Subcutaneous abdominal adipose tissue (tissue), 5 donors: ENCODE measurements around the gene GTF3A.

Experiments used
- H3K27ac ChIP-seq: one replicate; pipeline ENCODE4 v1.7.0; 2013; ENCODE audit warnings: low read depth, mild to moderate bottlenecking, inconsistent platforms, low read length, moderate library complexity
- H3K27me3 ChIP-seq, 5 donors: one replicate each; pipeline ENCODE4 v1.7.0; 2013; ENCODE audit warnings: low read length in 5 of 5, inconsistent platforms in 1 of 5; ENCODE audit not compliant: control insufficient read depth in 5 of 5, insufficient read depth in 4 of 5
- H3K36me3 ChIP-seq, 5 donors: one replicate each; pipeline ENCODE4 v1.7.0; 2013; ENCODE audit warnings: low read length in 5 of 5; ENCODE audit not compliant: control insufficient read depth in 5 of 5, insufficient read depth in 5 of 5
- H3K4me1 ChIP-seq, 5 donors: one replicate each; pipeline ENCODE4 v1.7.0; 2013; ENCODE audit warnings: low read length in 5 of 5, mild to moderate bottlenecking in 3 of 5, moderate library complexity in 1 of 5; ENCODE audit not compliant: control insufficient read depth in 5 of 5, insufficient read depth in 5 of 5
- H3K4me3 ChIP-seq, 5 donors: one replicate each; pipeline ENCODE4 v1.7.0; 2013; ENCODE audit warnings: low read length in 5 of 5, low read depth in 1 of 5
- H3K9ac ChIP-seq, 5 donors: one replicate each; pipeline ENCODE4 v1.7.0; 2013; ENCODE audit warnings: low read length in 5 of 5, mild to moderate bottlenecking in 4 of 5, moderate library complexity in 3 of 5
- H3K9me3 ChIP-seq, 5 donors: one replicate each; pipeline ENCODE4 v1.7.0; 2013; ENCODE audit warnings: low read length in 5 of 5; ENCODE audit not compliant: control insufficient read depth in 5 of 5
- donor health status: healthy.
- donor health status: healthy.
- donor health status: healthy.
- donor health status: healthy.
- donor health status: healthy.

GTF3A gene

DNA sequence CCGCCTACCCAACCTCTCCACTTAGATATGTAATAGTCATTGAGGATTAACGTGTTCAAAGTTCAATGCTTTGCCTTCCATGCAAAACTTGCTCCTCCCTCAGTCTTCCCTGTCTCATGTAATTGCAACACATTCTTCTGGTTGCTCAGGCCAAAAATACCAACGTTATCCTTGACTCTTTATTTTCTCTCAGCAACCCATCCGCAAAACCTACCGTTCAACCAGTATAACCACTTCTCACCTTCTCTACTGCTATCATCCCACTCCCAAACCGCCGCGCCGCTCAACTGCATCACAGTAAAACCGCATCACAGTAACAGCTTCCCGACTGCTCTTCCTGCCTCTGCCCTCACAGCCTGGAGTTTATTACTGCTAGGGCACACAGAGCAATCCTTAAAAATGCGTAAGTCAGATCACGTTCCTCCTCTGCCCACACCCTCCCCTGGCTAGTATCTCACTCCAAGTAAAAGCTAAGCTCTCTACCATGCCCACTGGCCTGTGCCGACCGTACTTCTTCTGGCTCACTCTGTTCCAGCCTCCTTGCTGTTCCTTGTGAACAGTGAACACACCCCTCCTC lies 17.7 kb downstream of the GTF3A start:
- Histone ChIP-seq H3K4me3 (no peak overlapping the region), H3K9ac (no peak overlapping the region), H3K27me3 (no peaks in the 10 kb centered on the region), H3K4me1 (peaks cover 0 to 18% (median 15%) of the 10 kb centered on the region in 5 donors), H3K36me3 (peaks cover 4 to 36% (median 29%) of the 10 kb centered on the region in 5 donors), H3K27ac (no peak overlapping the region), H3K9me3 (no peaks in the 10 kb centered on the region)

DNA sequence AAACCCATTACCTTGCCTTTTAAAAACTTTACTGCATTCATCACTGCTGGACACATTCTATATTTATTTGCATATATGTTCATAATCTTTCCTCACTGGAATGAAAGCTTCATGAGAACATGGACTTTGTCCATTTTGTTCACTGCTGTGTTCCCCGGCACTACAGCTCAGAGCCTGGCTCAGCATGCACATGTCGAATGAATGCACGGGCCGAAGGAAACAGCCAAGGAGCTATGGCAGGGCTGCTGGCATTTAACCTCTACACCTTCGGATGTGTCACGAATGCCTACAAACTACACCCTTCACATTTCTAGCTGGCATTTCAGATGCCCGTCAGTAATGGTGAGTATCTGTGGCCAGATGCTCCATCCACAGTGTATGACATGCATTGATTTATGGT lies 18.4 kb downstream of the GTF3A start:
- no peak overlapping the region for H3K27ac ChIP-seq
- H3K4me3 ChIP-seq: no peak overlapping the region
- no peaks in the 10 kb centered on the region for H3K9me3 ChIP-seq

DNA sequence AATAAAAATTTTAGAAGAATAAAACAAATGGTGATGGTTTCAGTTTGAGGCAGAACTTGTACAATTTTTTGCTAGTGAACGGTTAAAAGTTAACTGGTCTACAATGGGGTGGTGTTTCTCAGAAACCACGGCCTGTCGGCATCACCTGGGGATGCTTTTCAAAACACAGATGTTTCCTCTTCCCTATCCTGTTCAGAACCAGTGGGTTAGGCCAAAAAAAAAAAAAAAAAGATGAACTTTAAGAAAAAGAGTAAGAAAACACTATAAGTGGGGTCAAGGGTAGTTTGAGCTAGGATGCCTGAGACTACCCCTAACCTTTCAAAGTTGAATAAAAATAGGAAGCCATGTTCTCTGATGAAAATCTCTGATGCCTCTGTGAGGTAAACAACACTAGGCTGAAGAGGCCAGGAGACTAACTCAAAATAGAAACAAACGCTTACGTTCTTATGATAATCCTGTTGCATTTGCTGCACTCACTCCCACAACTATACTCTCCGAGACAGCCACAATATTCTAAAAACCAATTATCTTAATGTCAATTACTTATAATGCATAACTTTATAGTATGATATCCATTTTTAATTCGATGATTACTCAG lies 22.7 kb downstream of the GTF3A start:
- peaks cover 7 to 47% (median 43%) of the 10 kb centered on the region in 5 donors for H3K4me1 ChIP-seq
- H3K9me3 ChIP-seq: no peaks in the 10 kb centered on the region
- H3K27me3 ChIP-seq: no peaks in the 10 kb centered on the region
- H3K27ac ChIP-seq: peak overlapping the region; percentile 52
- no peak overlapping the region for H3K9ac ChIP-seq
- peaks cover 0 to 8% (median 3%) of the 10 kb centered on the region in 5 donors for H3K36me3 ChIP-seq
- H3K4me3 ChIP-seq: no peak overlapping the region

More for the DNA sequence above, 18.4 kb downstream of the GTF3A start:
- H3K9ac ChIP-seq: no peak overlapping the region
- no peaks in the 10 kb centered on the region for H3K27me3 ChIP-seq
- peaks cover 4 to 35% (median 26%) of the 10 kb centered on the region in 5 donors for H3K36me3 ChIP-seq
- peaks cover 5 to 25% (median 20%) of the 10 kb centered on the region in 5 donors for H3K4me1 ChIP-seq

- no peaks in the 10 kb centered on the region for H3K27me3 ChIP-seq
- peaks cover 7 to 43% (median 38%) of the 10 kb centered on the region in 5 donors for H3K4me1 ChIP-seq
- H3K36me3 ChIP-seq: no peaks in the 10 kb centered on the region
- H3K9me3 ChIP-seq: no peaks in the 10 kb centered on the region
- H3K4me3 ChIP-seq: peak overlapping the region in 3 of 5 donors; percentile 10 to 40 (median 27)
- peak overlapping the region in 1 of 5 donors; percentile 38 for H3K9ac ChIP-seq
- H3K27ac ChIP-seq: peak overlapping the region; percentile 96
These were observed 23.9 kb downstream of the GTF3A start for GRCh38 chr13:27448308-27448707.

DNA sequence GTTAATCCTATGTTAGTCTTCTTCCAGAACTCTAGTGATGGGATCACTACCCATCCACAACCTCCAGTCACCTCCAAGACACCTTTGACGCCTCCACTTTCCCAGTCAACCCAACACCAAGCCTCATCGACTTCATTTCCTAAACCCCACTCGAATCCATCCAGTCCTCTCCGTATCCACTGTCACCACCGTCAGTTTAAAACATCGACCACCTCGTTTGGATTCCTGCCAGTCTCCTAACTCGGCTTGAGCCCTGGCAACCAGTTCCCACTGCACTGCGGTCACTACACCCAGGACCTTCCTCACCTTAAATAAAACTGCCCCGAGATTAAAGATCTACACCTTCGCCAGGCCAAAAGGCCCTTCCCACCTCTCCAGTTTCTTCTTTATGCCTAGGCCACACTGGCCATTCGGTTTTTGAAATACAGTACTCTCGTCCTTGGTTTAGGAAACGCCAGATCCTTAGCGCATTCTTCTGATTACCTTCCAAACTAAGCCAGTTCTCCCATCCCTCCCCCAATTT lies 24.7 kb downstream of the GTF3A start:
- Histone ChIP-seq H3K4me1 (peaks cover 7 to 43% (median 38%) of the 10 kb centered on the region in 5 donors), H3K36me3 (no peaks in the 10 kb centered on the region), H3K9ac (peak overlapping the region; percentile 6 to 95 (median 93)), H3K27me3 (no peaks in the 10 kb centered on the region), H3K9me3 (no peaks in the 10 kb centered on the region), H3K27ac (peak overlapping the region; percentile 96), H3K4me3 (peak overlapping the region; percentile 76 to 99 (median 96))

DNA sequence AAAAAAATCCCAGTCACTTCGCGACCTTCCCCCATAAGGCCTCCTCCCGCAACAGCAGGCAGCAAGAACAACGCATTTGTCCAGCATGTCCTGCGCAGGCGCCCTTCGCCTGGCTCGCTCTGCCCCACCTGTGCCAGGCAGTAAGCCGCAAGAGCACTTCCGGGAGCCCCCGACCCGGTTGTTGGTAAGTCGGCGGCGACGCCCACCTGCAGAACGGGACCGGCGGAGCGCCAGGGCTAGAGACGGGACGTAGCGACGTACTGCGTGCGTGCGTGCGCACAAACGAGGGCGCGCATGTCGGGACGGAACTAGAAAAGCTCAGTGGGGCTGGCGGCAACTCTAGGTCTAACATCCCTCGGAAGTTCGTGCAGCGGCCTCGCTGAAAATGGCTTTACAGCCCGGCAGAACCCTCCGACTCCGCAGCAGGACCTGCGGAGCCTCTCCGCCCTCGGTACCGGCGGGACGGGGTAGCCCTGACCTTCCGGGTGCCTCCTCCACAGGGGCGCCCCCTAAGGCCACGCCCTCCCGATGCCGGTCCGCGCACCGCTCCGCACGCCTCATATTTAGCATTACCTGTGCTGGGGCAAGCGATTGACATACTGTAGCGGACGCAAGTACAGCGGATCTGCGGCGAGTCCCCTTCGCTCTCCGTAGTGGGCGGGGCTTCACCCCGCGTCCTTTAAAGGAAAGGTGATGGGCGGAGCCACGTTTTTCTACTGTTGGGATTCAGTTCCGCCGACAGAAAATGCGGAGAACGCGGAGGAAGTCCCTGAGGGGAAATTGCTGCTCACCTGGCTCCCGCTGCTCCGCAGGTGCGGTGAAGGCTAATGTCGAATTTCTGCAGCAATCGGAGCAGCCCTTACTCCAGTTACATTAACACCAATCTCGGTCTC lies 25.8 kb downstream of the GTF3A start, which contains the start of gene MTIF3:
TSS of gene MTIF3 (minus strand) at position 629 of the 893 bp plus-strand sequence. CDS start 10,116 bp downstream, outside the sequence.
- H3K27me3 ChIP-seq: no peaks in the 10 kb centered on the region
- peak within 1 kb of the TSS; percentile 76 to 99 (median 96) for H3K4me3 ChIP-seq
- peak within 1 kb of the TSS; percentile 6 to 95 (median 93) for H3K9ac ChIP-seq
- peaks cover 7 to 45% (median 38%) of the 10 kb centered on the region in 5 donors for H3K4me1 ChIP-seq
- H3K9me3 ChIP-seq: no peaks in the 10 kb centered on the region
- peak within 1 kb of the TSS; percentile 96 for H3K27ac ChIP-seq
- no peaks in the 10 kb centered on the region for H3K36me3 ChIP-seq

DNA sequence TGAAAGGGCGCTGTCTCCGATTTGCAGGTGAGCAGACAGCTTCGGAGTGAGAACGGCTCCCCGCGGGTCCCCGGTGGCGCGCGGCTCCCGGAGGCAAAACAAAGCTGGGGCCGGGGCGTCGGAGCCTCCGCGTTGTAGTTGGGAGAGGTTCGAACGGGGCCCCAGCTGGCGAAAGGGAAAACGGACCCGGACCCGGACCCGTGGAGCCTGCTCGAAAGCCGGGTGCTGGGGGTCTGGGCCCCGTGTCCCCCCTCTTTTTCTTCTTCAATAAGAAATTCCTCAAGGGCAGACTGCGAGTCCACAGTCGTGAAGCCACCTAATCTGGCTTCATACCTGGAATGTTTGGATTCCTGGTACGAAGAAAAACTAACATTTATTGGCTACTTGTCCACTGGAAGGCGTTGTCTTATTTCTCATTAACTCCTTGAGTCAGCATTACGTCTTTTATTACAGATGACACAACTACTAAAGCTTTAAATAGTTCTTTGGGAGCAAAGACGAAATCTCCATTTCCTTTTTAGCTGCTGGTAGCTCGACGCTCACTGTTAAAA lies 26.6 kb downstream of the GTF3A start:
- Histone ChIP-seq H3K4me1 (peaks cover 7 to 50% (median 46%) of the 10 kb centered on the region in 5 donors), H3K4me3 (peak overlapping the region; percentile 76 to 99 (median 96)), H3K9ac (peak overlapping the region; percentile 6 to 95 (median 93)), H3K9me3 (no peaks in the 10 kb centered on the region), H3K27me3 (no peaks in the 10 kb centered on the region), H3K27ac (peak overlapping the region; percentile 96), H3K36me3 (no peaks in the 10 kb centered on the region)

DNA sequence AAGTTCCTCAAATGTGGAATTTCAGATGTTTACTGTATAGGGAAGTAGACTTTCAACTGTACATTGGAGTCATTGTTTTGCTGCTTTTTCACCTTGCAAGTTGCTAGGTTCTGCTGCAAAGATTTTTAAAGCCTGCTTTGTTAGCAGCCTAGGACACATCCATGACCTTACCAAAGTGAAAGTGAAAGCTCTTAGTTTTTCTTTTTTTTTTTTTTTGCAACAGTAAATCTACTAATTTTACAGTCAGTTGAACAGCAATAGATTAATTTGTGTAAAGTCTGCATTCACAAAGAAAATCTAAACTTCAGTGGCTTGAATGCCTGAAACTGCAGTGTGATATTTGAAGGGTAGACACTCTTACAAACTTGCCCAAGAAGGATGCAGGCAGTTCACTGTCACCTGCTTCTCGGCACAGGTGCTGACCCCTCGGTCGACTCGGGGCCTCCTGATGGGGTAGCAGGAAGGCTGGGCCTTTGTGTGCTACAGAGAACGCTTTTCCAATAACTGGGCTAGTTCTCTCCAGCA lies 31.0 kb downstream of the GTF3A start:
- Histone ChIP-seq H3K9me3 (no peaks in the 10 kb centered on the region), H3K27ac (no peak overlapping the region), H3K9ac (peak overlapping the region in 3 of 5 donors; percentile 8 to 32 (median 25)), H3K27me3 (no peaks in the 10 kb centered on the region), H3K4me1 (peaks cover 0 to 22% (median 15%) of the 10 kb centered on the region in 5 donors), H3K4me3 (peak overlapping the region; percentile 41 to 65 (median 54)), H3K36me3 (no peaks in the 10 kb centered on the region)

DNA sequence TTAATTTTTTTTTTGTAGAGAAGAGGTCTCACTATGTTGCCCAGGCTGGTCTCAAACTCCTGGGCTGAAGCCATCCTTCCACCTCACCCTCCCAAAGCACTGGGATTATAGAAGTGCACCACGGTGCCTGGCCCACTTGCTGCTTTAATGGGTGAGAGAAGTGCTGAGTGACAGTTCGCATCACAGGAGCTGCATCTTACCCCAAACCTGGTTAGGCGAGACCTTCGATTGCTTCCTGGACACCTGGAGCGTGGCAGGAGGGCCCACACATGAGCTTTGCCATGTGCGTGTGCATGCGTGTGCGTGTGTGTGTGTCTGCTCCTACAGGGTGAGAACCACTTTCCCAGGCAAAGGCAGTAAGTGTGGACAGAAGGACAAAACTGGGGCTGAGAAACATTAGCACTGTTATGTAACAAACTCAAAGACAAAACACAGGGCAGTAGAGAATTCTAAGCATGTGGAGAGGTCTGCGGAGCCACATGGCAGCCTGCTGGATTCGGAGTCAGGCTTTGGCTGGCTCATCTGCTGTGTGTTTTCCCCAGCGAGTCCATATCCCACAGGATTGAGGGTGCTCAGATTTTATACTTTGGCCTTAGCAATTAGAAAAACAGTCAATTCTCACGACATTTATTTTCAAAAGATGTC lies 37.6 kb downstream of the GTF3A start:
- H3K36me3 ChIP-seq: no peaks in the 10 kb centered on the region
- H3K27ac ChIP-seq: no peak overlapping the region
- no peaks in the 10 kb centered on the region for H3K9me3 ChIP-seq
- no peaks in the 10 kb centered on the region for H3K27me3 ChIP-seq
- H3K9ac ChIP-seq: peak overlapping the region in 1 of 5 donors; percentile 56
- H3K4me1 ChIP-seq: peaks cover 0 to 5% (median 0%) of the 10 kb centered on the region in 5 donors
- H3K4me3 ChIP-seq: no peak overlapping the region
